ENCODE results near the gene RBM47.
A peak's percentile ranks its signal among the peaks of the same experiment; 100 is the strongest.
"Not testable (repeated sequence)": the region's sequence is repeated elsewhere in the genome, so short reads cannot be mapped to it uniquely, and the experiment has no call there.

RBM47 gene

DNA sequence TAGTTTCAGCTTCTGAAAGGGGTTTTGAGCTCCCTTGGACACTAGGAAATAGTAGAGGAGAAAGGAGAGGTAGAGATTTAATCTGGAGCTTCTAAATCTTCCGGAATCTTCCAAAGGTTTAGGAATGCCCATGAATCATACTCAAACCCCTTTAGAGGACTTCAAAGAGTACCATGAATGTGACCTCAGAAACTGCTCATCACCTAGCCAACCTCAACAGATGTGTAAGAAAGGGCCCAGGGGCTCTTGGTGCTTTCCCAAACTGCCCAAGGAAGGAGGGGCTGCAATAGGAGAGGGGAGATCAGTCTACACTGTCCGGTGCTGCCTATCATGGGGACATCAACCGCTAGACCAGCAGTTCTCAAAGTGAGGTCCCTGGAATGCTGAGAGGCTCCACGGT, 109.1 kb downstream of the RBM47 start:
- H3K4me3 ChIP-seq (ENCODE audit: low read length): no peak overlapping the region
- DNase-seq (ENCODE audit: low read depth): no peak
- TF ChIP-seq, protein P1, sequence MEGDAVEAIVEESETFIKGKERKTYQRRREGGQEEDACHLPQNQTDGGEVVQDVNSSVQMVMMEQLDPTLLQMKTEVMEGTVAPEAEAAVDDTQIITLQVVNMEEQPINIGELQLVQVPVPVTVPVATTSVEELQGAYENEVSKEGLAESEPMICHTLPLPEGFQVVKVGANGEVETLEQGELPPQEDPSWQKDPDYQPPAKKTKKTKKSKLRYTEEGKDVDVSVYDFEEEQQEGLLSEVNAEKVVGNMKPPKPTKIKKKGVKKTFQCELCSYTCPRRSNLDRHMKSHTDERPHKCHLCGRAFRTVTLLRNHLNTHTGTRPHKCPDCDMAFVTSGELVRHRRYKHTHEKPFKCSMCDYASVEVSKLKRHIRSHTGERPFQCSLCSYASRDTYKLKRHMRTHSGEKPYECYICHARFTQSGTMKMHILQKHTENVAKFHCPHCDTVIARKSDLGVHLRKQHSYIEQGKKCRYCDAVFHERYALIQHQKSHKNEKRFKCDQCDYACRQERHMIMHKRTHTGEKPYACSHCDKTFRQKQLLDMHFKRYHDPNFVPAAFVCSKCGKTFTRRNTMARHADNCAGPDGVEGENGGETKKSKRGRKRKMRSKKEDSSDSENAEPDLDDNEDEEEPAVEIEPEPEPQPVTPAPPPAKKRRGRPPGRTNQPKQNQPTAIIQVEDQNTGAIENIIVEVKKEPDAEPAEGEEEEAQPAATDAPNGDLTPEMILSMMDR (conservative IDR thresholded peaks at IDR 0.05; ENCODE audit: low read length): no peak

- not testable (repeated sequence) for DNase-seq (ENCODE audit: low read depth); H3K4me3 ChIP-seq (ENCODE audit: low read length)
Measured at GRCh38 chr4:40517081-40517480, 112.6 kb downstream of the RBM47 start.

GRCh38 chr4:40516651-40517050, 113.0 kb downstream of the RBM47 start:
- TF ChIP-seq, protein P1 (conservative IDR thresholded peaks at IDR 0.05; ENCODE audit: low read length): no peak
- DNase-seq (ENCODE audit: low read depth): no peak
- no peak overlapping the region for H3K4me3 ChIP-seq (ENCODE audit: low read length)

- TF ChIP-seq, protein P1 (conservative IDR thresholded peaks at IDR 0.05; ENCODE audit: low read length): no peak
- no peak overlapping the region for H3K4me3 ChIP-seq (ENCODE audit: low read length)
- peak; percentile 11 for DNase-seq (ENCODE audit: low read depth)
Measured at GRCh38 chr4:40515398-40516293, 114.0 kb downstream of the RBM47 start.

DNA sequence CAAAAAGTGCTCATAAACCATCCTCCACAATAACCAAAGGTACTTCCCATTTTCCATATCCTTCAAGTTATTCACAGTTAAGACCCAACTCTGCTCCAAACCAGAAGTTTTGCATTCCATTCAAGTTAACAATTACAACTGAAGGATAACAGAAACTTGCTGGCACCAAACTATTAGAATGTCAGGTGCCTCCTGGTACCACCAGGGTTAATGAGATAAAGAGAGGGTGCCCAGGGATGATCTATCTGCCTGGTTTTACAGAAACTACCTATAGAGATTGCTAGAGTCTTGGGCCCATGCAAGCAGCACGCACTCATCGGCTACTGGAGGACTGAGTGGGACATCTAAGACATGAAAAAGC, 114.6 kb downstream of the RBM47 start:
- DNase-seq (ENCODE audit: low read depth): no peak
- TF ChIP-seq, protein P1 (conservative IDR thresholded peaks at IDR 0.05; ENCODE audit: low read length): no peak
- no peak overlapping the region for H3K4me3 ChIP-seq (ENCODE audit: low read length)

DNA sequence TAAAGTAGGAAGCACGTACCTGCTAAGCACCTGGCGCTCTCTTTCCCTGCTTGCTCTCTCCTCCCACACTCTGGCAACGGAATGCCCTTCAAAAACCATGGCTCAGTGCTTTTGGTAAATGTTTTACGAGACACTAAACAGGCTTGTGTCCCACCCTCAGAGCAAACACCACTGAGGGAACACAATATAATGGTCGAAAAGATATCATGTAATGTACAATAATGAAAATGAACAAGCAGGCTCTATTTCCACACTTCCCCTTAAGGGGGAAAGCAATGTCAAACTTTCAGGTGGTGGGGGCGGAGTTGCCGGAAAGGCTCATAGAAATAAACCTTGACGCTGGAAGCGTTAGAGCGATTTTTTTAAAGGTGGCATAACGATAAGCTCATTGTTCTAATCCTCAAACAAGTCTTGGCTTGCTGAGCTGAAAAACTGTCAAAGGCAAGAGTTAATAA, 115.1 kb downstream of the RBM47 start:
- TF ChIP-seq, protein P1 (conservative IDR thresholded peaks at IDR 0.05; ENCODE audit: low read length): no peak
- DNase-seq (ENCODE audit: low read depth): no peak
- no peak overlapping the region for H3K4me3 ChIP-seq (ENCODE audit: low read length)

DNA sequence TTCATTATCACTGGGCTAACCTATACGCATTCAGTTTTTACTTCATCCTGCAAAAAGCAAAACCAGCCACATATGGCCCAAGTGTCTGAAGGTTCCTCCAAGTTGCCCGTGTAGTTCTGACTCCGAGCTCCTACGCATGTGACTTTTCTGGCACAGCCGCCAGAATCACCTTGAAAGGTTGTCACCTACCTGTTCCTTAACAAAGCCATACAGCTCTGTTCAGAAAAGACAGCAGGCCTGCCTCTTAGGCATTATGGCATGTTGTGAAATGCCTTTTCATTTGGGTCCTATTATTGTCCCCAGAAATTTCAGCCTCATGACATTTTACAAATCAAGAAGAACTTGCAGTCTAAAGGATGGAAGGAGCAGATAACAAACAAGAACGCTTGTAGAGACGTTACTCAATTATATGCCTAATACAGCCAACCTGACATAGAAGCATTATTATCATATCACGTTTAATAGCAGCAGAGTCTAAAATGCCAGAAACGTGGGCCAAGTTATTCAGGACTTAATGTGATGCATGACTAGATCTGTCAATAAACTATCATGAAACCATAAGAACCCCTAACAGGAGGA, 118.5 kb downstream of the RBM47 start:
- no peak overlapping the region for H3K4me3 ChIP-seq (ENCODE audit: low read length)
- TF ChIP-seq, protein P1 (conservative IDR thresholded peaks at IDR 0.05; ENCODE audit: low read length): no peak
- no peak for DNase-seq (ENCODE audit: low read depth)
